Measurements from ENCODE around the gene C5orf15.

GRCh38 chr5:133967698-133968203 is 674 bp downstream of the C5orf15 start:
- TF ChIP-seq, protein P1, sequence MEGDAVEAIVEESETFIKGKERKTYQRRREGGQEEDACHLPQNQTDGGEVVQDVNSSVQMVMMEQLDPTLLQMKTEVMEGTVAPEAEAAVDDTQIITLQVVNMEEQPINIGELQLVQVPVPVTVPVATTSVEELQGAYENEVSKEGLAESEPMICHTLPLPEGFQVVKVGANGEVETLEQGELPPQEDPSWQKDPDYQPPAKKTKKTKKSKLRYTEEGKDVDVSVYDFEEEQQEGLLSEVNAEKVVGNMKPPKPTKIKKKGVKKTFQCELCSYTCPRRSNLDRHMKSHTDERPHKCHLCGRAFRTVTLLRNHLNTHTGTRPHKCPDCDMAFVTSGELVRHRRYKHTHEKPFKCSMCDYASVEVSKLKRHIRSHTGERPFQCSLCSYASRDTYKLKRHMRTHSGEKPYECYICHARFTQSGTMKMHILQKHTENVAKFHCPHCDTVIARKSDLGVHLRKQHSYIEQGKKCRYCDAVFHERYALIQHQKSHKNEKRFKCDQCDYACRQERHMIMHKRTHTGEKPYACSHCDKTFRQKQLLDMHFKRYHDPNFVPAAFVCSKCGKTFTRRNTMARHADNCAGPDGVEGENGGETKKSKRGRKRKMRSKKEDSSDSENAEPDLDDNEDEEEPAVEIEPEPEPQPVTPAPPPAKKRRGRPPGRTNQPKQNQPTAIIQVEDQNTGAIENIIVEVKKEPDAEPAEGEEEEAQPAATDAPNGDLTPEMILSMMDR (IDR thresholded peaks at IDR 0.05): no peak
- TF ChIP-seq POLR2AphosphoS5 (IDR thresholded peaks at IDR 0.05): no peak
- TF ChIP-seq POLR2A (IDR thresholded peaks at IDR 0.05): no peak
